Activated T-cell treated with anti-CD3 and anti-CD28 coated beads for 48 hours (primary cell): ENCODE data around the gene CRYGC.
"Not testable (repeated sequence)": the region's sequence is repeated elsewhere in the genome, so short reads cannot be mapped to it uniquely, and the experiment has no call there.

Experiments used
- DNase-seq: peaks from one replicate; pipeline ENCODE4 v3.0.0-alpha.2; 2020; ENCODE audit warnings: low read depth

Gene CRYGC

DNA sequence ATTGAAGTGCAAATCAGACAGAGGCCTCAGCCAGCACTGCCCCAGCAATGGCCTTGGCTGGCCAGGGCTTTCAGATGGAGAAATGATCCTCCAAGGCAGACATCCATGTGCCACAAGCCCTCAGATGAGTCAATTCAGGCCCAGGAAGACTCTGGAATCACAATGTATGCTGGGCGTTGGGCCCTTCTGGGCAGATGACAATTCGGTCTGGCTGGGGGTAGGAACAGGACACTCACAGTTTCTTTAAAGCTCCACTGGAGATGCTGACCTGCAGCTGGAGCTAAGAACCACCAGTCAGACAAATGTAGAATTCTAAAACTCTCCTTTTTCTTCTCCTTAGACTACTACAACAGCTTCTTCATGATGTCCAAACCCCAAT, 7.1 kb upstream of the CRYGC start:
- no peak for DNase-seq

DNA sequence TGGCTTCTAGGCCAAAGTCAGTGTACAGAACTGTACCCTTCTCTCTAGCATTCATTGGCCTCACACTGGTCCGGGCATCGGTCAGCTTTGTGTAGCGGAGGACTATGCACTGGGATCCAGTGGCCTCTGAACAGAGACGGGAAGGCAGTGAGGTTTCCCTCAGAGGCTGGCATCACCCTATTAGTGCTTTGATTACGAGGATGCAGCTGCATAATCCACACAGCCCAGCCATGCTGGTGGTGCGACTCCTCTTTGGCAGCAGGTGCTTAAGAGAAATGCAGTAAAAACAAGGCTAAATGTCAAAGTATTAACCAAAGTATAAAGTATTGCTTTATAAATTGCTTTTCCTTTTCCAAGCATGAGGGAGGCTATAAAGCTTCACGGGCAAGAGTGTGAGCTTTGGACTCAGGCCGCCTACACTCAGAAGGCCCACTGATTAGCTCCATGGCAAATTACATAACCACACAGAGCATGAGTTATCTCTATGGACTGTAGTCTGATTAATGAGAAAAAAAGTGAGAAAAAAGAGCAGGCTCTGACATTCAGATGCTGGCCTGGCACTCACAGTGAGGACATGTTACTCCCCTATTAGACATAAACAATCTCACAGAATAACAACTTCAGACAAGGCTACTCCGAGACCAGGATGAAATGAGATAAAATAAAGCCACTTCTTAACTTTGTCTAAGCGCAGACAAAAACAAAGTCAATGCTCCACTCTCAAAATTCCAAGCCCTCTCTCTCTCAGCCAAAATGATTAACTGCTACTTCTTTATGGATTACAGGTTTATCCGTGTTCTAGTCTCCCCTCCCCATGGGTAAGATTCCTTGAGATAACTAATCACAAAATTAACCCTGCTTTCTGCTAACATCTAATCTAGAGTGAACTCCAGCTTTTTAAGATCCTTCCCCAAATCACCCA, 6.4 kb upstream of the CRYGC start:
- DNase-seq, result no peak

DNA sequence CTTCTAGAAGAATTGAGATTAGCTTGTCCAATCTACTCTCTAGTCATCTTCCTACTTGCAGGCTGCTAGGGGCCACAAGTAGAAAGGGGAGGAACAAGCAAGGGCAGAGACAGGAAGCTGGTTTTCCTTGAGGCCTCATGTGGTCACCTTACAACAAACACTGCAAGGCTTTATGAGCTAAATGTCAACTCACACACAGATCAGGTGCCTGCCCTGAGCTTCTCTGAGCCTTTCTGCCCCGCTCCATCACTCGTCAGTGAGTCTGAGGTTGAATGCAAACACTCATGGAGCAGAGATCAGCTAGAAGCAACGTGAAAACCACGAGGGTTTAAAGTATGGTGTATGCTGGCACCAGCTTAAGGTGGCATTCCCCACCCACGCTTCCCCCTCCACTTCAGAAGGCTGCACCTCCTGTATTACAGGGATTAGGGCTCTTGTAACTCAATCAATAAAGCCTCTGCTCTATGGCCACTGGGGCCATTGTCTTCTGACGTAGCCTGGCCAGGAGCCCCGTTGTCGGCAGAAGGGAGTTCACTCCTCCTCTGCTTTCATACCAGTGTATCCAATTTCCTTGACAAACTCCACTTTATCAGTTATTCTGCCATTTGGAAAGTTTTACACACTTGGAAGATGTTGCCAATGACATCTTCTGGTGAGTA, 5.4 kb upstream of the CRYGC start:
- DNase-seq, result no peak

GRCh38 chr2:208130712-208131110, 1.1 kb upstream of the CRYGC start:
- DNase-seq, result no peak

GRCh38 chr2:208128136-208128535, 1.5 kb downstream of the CRYGC start:
- no peak for DNase-seq

DNA sequence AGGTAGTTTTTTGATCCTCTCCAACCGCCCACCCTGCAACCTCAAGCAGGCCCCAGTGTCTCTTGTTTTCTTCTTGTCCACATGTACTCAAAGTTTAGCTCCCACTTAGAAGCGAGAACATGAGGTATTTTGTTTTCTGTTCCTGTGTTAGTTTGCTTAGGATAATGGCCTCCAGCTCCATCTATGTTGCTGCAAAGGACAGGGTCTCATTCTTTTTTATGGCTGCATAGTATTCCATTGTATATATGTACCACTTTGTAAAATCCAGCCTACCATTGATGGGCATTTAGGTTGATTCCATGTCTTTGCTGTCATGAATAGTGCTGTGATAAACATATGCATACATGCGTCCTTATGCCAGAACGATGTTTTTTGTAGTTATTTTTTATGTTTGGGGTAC, 2.5 kb downstream of the CRYGC start:
- DNase-seq, result no peak

GRCh38 chr2:208125251-208125650, 4.4 kb downstream of the CRYGC start:
- no peak for DNase-seq

DNA sequence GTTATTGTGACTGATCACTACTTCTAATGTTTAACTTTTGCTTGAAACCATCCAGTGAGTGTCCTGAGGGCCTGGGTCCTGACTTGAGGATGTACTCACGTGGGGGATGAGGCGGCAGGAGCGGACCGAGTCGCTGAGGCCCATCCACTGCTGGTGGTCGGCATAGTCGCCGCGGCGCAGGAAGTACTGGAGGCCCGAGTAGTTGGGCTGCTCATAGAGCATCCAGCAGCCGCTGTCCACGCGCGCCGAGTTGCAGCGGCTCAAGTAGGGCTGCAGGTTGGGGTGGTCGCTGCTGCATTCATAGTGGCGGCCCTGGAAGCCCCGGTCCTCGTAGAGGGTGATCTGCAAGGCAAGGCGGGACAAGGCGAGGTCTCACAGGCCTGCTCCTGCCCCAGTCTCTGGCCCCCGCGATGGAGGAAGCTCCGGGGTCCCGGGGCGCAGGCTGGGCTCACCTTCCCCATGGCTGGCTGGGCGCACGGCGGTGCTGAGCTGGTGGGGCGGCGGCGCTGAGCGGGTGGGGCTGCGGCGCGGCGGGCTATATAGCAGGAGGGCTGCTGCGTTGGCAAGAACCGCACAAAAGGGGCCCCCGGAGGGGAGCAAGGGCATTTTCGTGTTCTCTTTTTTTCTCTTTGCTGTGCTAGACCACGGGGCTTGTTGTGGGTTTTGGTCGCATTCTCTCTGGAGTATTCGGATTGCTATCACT, 5.5 kb downstream of the CRYGC start, which contains the start of gene CRYGD:
Gene CRYGD, minus strand, starts transcription at position 512 of the 703 bp plus-strand sequence. Its CDS starts 51 bp downstream, at position 461.
- DNase-seq, result not testable (repeated sequence)

DNA sequence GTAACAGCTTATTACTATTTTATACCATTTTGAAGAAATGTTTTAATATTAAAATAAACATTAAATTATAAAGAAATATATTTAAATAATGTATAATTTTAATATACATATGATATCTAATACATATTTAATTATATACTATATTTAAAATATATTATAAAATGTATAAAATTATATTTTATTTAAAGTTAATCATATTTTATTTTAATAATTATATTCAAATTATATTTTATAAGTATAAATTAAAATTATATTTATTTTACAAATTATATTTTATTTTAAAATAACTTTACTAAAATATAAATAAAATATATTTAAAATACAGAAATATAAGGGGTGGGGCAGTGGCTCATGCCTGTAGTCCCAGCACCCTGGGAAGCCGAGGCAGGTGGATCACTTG, 7.4 kb downstream of the CRYGC start:
- DNase-seq, result no peak

DNA sequence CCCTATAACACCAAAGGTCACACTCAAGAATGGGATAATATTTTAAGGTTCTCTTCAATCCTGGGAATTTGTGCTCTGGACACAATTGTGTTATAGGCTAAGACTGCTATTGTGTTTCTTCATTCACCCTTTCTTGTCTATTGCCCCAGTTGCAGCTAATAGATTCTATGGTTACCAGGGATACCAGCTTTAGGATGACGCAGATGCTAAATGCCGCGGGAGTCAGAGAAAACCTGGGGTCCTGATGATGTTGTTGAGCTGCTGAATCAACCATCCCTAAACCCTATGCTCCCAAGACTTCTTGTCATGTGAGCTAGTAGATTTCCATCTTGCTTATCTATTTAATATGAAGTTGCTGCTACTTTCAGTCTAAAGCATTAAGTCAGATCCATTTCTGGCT, 10.7 kb downstream of the CRYGC start:
- no peak for DNase-seq

DNA sequence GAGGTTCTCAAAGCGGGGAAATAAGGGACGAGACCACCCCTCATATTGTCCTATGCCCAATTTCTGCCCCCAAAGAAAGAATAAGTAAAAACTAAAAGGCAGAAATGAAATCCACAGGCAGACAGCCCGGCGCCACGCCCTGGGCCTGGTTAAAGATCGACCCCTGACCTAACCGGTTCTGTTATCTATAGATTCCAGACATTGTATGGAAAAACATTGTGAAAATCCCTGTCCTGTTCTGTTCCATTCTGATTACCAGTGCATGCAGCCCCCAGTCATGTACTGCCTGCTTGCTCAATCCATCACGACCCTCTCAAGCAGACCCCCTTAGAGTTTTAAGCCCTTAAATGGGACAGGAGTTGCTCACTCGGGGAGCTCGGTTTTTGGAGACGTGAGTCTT, 12.2 kb downstream of the CRYGC start:
- DNase-seq, result not testable (repeated sequence)

GRCh38 chr2:208112969-208113368, 16.7 kb downstream of the CRYGC start:
- DNase-seq, result no peak

- DNase-seq, result not testable (repeated sequence)
These were observed 17.3 kb downstream of the CRYGC start for GRCh38 chr2:208112273-208112745.

- no peak for DNase-seq
These were observed 26.0 kb downstream of the CRYGC start for GRCh38 chr2:208103616-208104015.

GRCh38 chr2:208101716-208102631, 27.7 kb downstream of the CRYGC start:
- no peak for DNase-seq

- DNase-seq, result no peak
These were observed 29.8 kb downstream of the CRYGC start for GRCh38 chr2:208099682-208100470.

GRCh38 chr2:208098701-208099100, 30.9 kb downstream of the CRYGC start:
- not testable (repeated sequence) for DNase-seq

DNA sequence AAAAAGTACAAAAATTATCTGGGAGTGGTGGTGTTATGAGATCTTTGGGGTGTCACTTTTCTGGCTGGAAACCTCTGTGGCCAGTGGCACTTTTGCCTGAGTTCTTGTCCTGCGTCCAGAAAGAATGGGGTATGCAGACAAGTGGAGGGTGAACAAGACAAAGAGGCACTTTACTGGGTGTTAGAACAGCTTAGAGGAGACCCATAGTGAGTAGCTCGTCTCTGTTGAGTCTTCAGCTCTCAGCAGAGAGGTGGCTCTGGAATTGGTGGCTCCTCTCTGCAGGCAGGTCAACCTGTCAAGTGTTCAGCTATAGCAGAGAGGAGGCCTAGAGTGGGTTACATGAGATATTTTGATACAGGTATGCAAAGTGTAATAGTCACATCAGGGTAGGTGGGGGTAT, 31.4 kb downstream of the CRYGC start:
- no peak for DNase-seq

- DNase-seq, result no peak
These were observed 31.8 kb downstream of the CRYGC start for GRCh38 chr2:208097801-208098200.

- no peak for DNase-seq
These were observed 32.3 kb downstream of the CRYGC start for GRCh38 chr2:208097313-208097712.

DNA sequence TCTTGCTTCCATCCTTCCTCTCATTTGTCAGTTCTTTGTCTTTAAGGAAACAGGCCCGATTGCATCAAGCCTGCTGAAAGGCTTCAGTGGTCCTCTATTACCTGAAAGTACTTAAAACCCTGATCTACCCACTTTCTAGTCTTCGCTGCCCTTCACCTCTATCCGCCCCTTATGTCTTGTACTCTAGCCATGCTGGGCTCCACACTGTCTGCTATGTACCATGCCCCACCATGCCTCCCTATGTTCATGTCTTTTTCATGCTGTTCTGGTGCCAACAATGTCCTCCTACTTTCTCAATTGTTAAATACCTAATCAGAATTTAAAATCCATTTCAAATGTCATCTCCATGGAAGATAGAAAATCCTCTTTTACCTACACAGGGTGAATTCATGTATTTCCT, 33.5 kb downstream of the CRYGC start:
- DNase-seq, result no peak
